Fibroblast of skin of right biceps (primary cell): Measurements from ENCODE around the gene MALAT1.

ENCODE experiments used
- DNase-seq: peaks from one replicate; pipeline ENCODE4 v3.0.0-alpha.2; 2013

The MALAT1 gene

GRCh38 chr11:65540290-65541092 is 41.6 kb downstream of the MALAT1 start:
- DNase-seq: peak; percentile 87

GRCh38 chr11:65541093-65541982 is 42.5 kb downstream of the MALAT1 start:
- no peak for DNase-seq

GRCh38 chr11:65542738-65543390 is 44.0 kb downstream of the MALAT1 start:
- no peak for DNase-seq

- DNase-seq: no peak
These were observed 47.0 kb downstream of the MALAT1 start for GRCh38 chr11:65545853-65546216.

- DNase-seq: no peak
These were observed 47.5 kb downstream of the MALAT1 start for GRCh38 chr11:65546217-65546958.

- no peak for DNase-seq
These were observed 48.7 kb downstream of the MALAT1 start for GRCh38 chr11:65547446-65548125.

GRCh38 chr11:65548395-65548794 is 49.5 kb downstream of the MALAT1 start:
- no peak for DNase-seq

- DNase-seq: no peak
These were observed 50.3 kb downstream of the MALAT1 start for GRCh38 chr11:65549096-65549495.

- no peak for DNase-seq
These were observed 52.9 kb downstream of the MALAT1 start for GRCh38 chr11:65551572-65552387.

- no peak for DNase-seq
These were observed 53.6 kb downstream of the MALAT1 start for GRCh38 chr11:65552388-65552951.

GRCh38 chr11:65553301-65554001 is 54.6 kb downstream of the MALAT1 start:
- DNase-seq: no peak

- no peak for DNase-seq
These were observed 55.4 kb downstream of the MALAT1 start for GRCh38 chr11:65554057-65554818.

- DNase-seq: no peak
These were observed 56.1 kb downstream of the MALAT1 start for GRCh38 chr11:65554842-65555430.

- DNase-seq: peak; percentile 87
These were observed 56.9 kb downstream of the MALAT1 start for GRCh38 chr11:65555693-65556231.
